Gastrocnemius medialis (tissue), 4 donors: ENCODE results near the gene PTGIS. TPM values are rescaled to one million over a fixed set of nuclear protein-coding genes. Genes with fewer than 3 reads are reported as not detected.

Experiments
- ATAC-seq, 2 donors: fragments of 150-250 bp; one replicate each; pipeline ENCODE4 v1.9.1; 2016
- DNase-seq, 2 donors: peaks; one replicate each; pipeline ENCODE4 v3.0.0-alpha.2; 2019
- H3K27ac ChIP-seq, 4 donors: fragments of 200-600 bp; sonication (generic); 1 replicate in 1 of 4; 2 replicates in 3 of 4; pipeline ENCODE4 v1.5.1; 2016 to 2018; ENCODE audit warnings: mild to moderate bottlenecking in 2 of 4, moderate library complexity in 1 of 4
- H3K27me3 ChIP-seq, 3 donors: fragments of 200-600 bp; sonication (generic) in 2 of 3; 1 replicate in 1 of 3; 2 replicates in 2 of 3; pipeline versions ENCODE4 v1.5.1 to v1.6.0; 2016 to 2019; ENCODE audit warnings: mild to moderate bottlenecking in 1 of 3, moderate library complexity in 1 of 3
- H3K36me3 ChIP-seq, 2 donors: fragments of 200-600 bp; sonication (generic) in 1 of 2; one replicate each; pipeline ENCODE4 v1.5.1; 2017 to 2018
- H3K4me1 ChIP-seq, 2 donors: fragments of 200-600 bp; sonication (generic) in 1 of 2; one replicate each; pipeline ENCODE4 v1.5.1; 2016 to 2017; ENCODE audit warnings: mild to moderate bottlenecking in 2 of 2
- H3K4me3 ChIP-seq, 4 donors: fragments of 200-600 bp; sonication (generic) in 3 of 4; 1 replicate in 1 of 4; 2 replicates in 3 of 4; pipeline ENCODE4 v1.5.1; 2016 to 2019; ENCODE audit warnings: mild to moderate bottlenecking in 2 of 4
- H3K9me3 ChIP-seq, 3 donors: fragments of 200-600 bp; sonication (generic) in 2 of 3; 1 replicate in 1 of 3; 2 replicates in 2 of 3; pipeline ENCODE4 v1.5.1; 2016 to 2019
- POLR2A ChIP-seq, 2 donors: fragments of 450-650 bp; IDR thresholded peaks; one replicate each; pipeline ENCODE4 v1.6.1; 2017; ENCODE audit warnings: antibody characterized with exemption in 2 of 2, mild to moderate bottlenecking in 2 of 2, moderate library complexity in 2 of 2
- in situ Hi-C, 4 donors: fragments of 200-750 bp; cut with MboI; loops; one replicate each; pipeline versions ENCODE4 v1.15.0 to v1.8.0; 2017; ENCODE audit warnings: low sequenced_read_pairs in 4 of 4
- intact Hi-C: fragments of 100-400 bp; cut with DNase I; formaldehyde crosslinking; loops from one replicate; pipeline ENCODE4 v1.15.1; 2023; ENCODE audit warnings: low total_unique reads
- total RNA-seq, 4 donors: library from RNA; depleted of rRNA; stranded (reverse); fragments of >200 nt; gene quantifications; one replicate each; pipeline versions ENCODE4 v1.1.0 to v1.2.3, GENCODE V29; 2016
- TF ChIP-seq, protein P1 (sequence below), 5 experiments: fragments of 450-650 bp in 3 of 5; fragments of 200-600 bp in 2 of 5; sonication (generic) in 2 of 5; IDR thresholded peaks in 4 of 5; conservative IDR thresholded peaks in 1 of 5; 1 replicate in 4 of 5; 2 replicates in 1 of 5; pipeline ENCODE4 v1.5.1; 2016 to 2019; ENCODE audit warnings: antibody characterized with exemption in 5 of 5, mild to moderate bottlenecking in 3 of 5, moderate library complexity in 3 of 5

PTGIS gene
- total RNA-seq, 4 donors from 2014 or later, result 4.5 to 13.1 (median 9.5) TPM

DNA sequence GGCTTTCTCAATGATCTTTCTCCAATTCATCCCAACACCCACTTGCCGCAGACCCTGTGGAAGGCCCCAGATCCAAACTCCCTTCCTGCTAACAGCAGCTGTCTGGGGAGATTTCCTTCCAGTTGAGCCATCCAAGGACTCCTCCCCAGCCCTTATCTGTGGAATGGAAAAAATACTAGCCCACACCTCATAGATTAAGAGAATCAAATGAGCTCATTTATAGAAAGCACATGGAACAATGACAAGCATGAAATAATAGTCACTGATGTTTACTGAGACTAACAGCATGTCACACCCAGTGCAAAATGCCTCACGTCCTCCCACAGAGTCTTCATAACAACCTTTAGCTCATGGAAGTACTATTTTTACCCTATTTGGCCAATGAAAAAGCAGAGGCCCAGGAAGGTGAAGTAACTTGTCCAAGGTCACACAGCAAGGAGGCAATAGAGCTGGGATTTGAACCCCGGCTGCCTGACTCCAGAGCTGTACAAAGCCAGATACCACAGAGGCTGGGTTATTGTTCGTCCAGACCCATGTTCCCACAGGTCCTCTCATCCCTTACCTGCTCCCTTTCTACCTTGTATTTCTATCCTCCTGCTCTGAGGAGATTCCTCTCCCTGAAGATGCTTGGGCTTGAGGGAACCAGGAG is 23.4 kb upstream of the PTGIS start:
- no peak for DNase-seq
- intact Hi-C loops, result no loop called here

DNA sequence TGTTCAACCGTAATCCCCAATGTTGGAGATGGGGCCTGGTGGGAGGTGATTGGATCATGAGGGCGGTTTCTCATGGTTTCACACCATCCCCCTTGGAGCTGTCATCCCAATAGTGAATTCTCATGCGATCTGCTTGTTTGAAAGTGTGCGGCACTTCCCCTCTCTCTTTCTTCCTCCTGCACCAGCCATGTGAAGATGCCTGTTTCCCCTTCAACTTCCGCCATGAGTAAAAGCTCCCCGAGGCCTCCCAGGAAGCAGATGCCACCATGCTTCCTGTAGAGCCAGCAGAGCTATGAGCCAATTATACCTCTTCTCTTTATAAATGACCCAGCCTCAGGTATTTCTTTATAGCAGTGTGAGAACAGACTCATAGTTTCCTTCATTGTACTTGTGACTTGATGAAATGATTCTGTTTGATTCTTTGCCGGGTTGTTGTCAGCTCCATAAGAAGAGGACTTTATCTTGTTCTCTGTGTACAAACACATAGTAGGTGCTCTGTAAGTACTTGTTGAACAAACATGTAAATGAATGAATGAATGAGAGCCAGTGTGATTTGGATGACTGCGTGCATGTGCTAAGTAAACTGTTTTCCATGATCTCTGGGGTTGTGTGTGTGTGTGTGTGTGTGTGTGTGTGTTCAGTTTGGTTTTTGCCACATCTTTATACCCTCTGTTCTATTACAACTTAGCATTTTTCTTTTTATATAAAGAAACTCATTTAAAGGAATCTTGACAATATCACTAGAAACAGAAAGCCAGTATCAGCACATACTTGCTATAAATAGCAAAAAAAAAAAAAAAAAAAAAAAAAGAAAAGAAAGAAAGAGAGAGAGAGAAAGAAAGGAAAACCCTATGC is 22.5 kb upstream of the PTGIS start:
- TF ChIP-seq POLR2A (IDR thresholded peaks at IDR 0.05), result no peak
- TF ChIP-seq, protein P1, sequence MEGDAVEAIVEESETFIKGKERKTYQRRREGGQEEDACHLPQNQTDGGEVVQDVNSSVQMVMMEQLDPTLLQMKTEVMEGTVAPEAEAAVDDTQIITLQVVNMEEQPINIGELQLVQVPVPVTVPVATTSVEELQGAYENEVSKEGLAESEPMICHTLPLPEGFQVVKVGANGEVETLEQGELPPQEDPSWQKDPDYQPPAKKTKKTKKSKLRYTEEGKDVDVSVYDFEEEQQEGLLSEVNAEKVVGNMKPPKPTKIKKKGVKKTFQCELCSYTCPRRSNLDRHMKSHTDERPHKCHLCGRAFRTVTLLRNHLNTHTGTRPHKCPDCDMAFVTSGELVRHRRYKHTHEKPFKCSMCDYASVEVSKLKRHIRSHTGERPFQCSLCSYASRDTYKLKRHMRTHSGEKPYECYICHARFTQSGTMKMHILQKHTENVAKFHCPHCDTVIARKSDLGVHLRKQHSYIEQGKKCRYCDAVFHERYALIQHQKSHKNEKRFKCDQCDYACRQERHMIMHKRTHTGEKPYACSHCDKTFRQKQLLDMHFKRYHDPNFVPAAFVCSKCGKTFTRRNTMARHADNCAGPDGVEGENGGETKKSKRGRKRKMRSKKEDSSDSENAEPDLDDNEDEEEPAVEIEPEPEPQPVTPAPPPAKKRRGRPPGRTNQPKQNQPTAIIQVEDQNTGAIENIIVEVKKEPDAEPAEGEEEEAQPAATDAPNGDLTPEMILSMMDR (IDR thresholded peaks at IDR 0.05 in 4 of 5, conservative IDR thresholded peaks at IDR 0.05 in 1 of 5), result no peak
- intact Hi-C loops, result no loop called here
- no peak for ATAC-seq
- in situ Hi-C loops, result no loop called here
- H3K4me1 ChIP-seq, result no peaks in the 10 kb centered on the region
- H3K27me3 ChIP-seq, result no peaks in the 10 kb centered on the region
- H3K27ac ChIP-seq, result no peak overlapping the region
- H3K36me3 ChIP-seq, result no peaks in the 10 kb centered on the region
- no peak overlapping the region for H3K4me3 ChIP-seq
- H3K9me3 ChIP-seq, result no peaks in the 10 kb centered on the region
- DNase-seq, result no peak

More for the DNA sequence above, 23.4 kb upstream of the PTGIS start:
- ATAC-seq, result peak in 1 of 2 donors; percentile 38
- Histone ChIP-seq H3K36me3 (no peaks in the 10 kb centered on the region), H3K4me1 (no peaks in the 10 kb centered on the region), H3K4me3 (no peak overlapping the region), H3K9me3 (no peaks in the 10 kb centered on the region), H3K27me3 (no peaks in the 10 kb centered on the region), H3K27ac (no peak overlapping the region)
- in situ Hi-C loops, result no loop called here
- no peak for TF ChIP-seq POLR2A (IDR thresholded peaks at IDR 0.05)
- TF ChIP-seq, protein P1 (IDR thresholded peaks at IDR 0.05 in 4 of 5, conservative IDR thresholded peaks at IDR 0.05 in 1 of 5), result no peak

DNA sequence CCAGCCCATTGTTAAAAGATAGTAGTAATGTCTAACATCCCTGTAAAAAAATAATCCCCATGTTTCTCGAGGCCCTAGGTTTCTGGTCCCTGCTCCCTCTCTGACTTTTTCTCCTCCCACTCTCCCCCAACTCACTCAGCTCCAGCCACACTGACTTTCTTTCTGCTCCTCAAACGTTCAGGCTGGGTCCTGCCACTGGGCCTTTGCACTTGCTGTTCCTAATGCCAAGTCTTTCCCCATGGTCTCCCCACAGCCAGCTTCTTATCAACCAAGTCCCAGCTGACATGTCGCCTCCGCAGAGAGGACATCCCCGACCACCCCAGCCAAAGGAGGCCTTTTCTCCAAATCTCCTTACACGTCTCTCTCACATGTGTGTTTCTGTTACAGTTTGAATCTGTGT is 21.8 kb upstream of the PTGIS start:
- Histone ChIP-seq H3K9me3 (no peaks in the 10 kb centered on the region), H3K27ac (no peak overlapping the region), H3K36me3 (no peaks in the 10 kb centered on the region), H3K4me3 (no peak overlapping the region), H3K27me3 (no peaks in the 10 kb centered on the region), H3K4me1 (no peaks in the 10 kb centered on the region)
- DNase-seq (no peak), ATAC-seq (no peak)
- TF ChIP-seq, protein P1 (IDR thresholded peaks at IDR 0.05 in 4 of 5, conservative IDR thresholded peaks at IDR 0.05 in 1 of 5), result no peak
- no peak for TF ChIP-seq POLR2A (IDR thresholded peaks at IDR 0.05)
- in situ Hi-C loops, result no loop called here
- intact Hi-C loops, result no loop called here

DNA sequence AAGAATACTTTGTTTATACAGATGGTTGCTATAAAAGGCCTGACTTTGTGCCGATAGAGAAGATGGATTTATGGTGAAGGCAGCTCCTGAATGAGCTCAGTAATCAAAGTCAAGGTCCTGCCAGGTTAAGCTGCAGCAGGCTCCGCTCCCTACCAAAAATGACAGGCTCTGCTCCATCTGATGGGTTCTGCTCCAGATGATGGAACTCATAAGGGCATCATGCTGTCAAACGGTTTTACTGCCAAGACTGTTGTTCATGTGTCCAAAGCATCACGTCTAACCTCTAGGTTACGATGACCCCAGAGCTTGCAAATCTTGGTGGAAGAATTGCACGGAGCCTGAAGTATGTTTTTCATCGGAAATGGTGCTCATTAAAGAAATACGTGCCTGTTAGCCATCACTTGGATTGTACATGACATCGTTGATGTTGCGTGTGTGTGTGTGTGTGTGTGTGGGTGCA is 19.2 kb upstream of the PTGIS start:
- no peaks in the 10 kb centered on the region for H3K36me3 ChIP-seq
- intact Hi-C loops, result no loop called here
- H3K9me3 ChIP-seq, result no peaks in the 10 kb centered on the region
- no peak overlapping the region for H3K4me3 ChIP-seq
- no peak overlapping the region for H3K27ac ChIP-seq
- in situ Hi-C loops, result no loop called here
- DNase-seq, result no peak
- no peaks in the 10 kb centered on the region for H3K4me1 ChIP-seq
- no peak for TF ChIP-seq POLR2A (IDR thresholded peaks at IDR 0.05)
- TF ChIP-seq, protein P1 (IDR thresholded peaks at IDR 0.05 in 4 of 5, conservative IDR thresholded peaks at IDR 0.05 in 1 of 5), result no peak
- no peak for ATAC-seq
- H3K27me3 ChIP-seq, result no peaks in the 10 kb centered on the region
